ENCODE results near the gene DCBLD1. TPM values are rescaled to one million over a fixed set of nuclear protein-coding genes. Genes with fewer than 3 reads are reported as not detected.

The DCBLD1 gene
- total and polyA plus RNA-seq, 2 donors (not counting 3 experiments of a cell fraction or from before 2014, with no cell fraction given), result 30.2 to 44.3 TPM

DNA sequence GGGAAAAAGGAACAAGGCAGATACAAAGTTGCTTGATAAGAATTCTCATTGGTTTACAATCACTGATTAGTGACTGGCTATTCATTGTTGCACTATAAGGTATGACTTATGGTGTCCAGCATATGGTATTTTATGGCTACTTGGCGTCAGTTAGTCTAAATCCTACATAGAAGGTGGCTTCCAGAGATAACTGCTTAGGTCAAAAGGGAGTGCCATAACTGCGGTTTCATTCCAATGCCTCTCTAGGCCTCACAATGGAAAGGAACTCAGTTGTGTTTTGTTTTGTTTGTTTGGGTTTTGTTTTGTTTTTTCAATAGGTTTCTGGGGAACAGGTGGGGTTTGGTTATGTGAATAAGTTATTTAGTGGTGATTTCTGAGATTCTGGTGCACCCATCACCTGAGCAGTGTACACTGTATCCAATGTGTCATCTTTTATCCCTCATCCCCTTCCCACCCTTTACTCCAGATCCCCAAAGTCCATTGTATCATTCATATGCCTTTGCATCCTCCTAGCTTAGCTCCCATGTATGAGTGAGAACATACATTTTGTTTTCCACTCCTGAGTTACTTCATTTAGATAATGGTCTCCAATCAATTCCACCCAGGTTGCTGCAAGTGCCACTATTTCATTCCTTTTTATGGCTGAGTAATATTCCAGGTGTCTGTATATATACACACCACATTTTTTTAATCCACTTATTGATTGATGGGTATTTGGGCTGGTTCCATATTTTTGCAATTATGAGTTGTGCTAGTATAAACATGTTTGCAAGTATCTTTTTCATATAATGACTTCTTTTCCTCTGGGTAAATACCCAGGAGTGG is 112.8 kb downstream of the DCBLD1 start:
- Histone ChIP-seq H3K9ac (replicated peaks; ENCODE audit: extremely low read depth, insufficient read depth, low read length) (no peak overlapping the region), H3K27me3 (ENCODE audit: control insufficient read depth in 2 of 2, insufficient read depth in 2 of 2, low read length in 2 of 2) (no peaks in the 10 kb centered on the region), H3K36me3 (ENCODE audit: control insufficient read depth in 2 of 2, extremely low read depth in 1 of 2, insufficient read depth in 2 of 2, low read length in 2 of 2) (peaks cover 0 to 2% of the 10 kb centered on the region in 2 experiments), H2AFZ (ENCODE audit: low read depth, low read length) (no peak overlapping the region), H3K9me1 (replicated peaks; ENCODE audit: control insufficient read depth, extremely low read depth, insufficient read depth, low read length) (no peaks in the 10 kb centered on the region), H4K20me1 (replicated peaks; ENCODE audit: control insufficient read depth, extremely low read depth, insufficient read depth, low read length) (no peaks in the 10 kb centered on the region), H3K27ac (ENCODE audit: insufficient read depth, low read depth, low read length) (no peak overlapping the region), H3K9me3 (replicated peaks; ENCODE audit: control insufficient read depth, insufficient read depth, low read length) (no peaks in the 10 kb centered on the region), H3K79me2 (ENCODE audit: control insufficient read depth, insufficient read depth, low read length) (peaks cover 51% of the 10 kb centered on the region), H3K4me3 (replicated peaks in 1 of 3; ENCODE audit: insufficient read depth in 1 of 3, low read depth in 1 of 3, low read length in 3 of 3) (no peak overlapping the region), H3K4me1 (ENCODE audit: control insufficient read depth, extremely low read depth, insufficient read depth, low read length) (peaks cover 9% of the 10 kb centered on the region), H3K4me2 (ENCODE audit: insufficient read depth, low read length) (no peak overlapping the region)
- DNase-seq (ENCODE audit: low read depth, low spot score) (no peak), FAIRE-seq (no peak)
- TF ChIP-seq, protein P1, sequence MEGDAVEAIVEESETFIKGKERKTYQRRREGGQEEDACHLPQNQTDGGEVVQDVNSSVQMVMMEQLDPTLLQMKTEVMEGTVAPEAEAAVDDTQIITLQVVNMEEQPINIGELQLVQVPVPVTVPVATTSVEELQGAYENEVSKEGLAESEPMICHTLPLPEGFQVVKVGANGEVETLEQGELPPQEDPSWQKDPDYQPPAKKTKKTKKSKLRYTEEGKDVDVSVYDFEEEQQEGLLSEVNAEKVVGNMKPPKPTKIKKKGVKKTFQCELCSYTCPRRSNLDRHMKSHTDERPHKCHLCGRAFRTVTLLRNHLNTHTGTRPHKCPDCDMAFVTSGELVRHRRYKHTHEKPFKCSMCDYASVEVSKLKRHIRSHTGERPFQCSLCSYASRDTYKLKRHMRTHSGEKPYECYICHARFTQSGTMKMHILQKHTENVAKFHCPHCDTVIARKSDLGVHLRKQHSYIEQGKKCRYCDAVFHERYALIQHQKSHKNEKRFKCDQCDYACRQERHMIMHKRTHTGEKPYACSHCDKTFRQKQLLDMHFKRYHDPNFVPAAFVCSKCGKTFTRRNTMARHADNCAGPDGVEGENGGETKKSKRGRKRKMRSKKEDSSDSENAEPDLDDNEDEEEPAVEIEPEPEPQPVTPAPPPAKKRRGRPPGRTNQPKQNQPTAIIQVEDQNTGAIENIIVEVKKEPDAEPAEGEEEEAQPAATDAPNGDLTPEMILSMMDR (IDR thresholded peaks at IDR 0.05; ENCODE audit: extremely low read depth in 1 of 2, insufficient read depth in 1 of 2, low read depth in 1 of 2, low read length in 2 of 2), result no peak
- TF ChIP-seq FOS (IDR thresholded peaks at IDR 0.05; ENCODE audit: borderline replicate concordance, insufficient read depth, low read length), result no peak
- no peak for TF ChIP-seq MYC (IDR thresholded peaks at IDR 0.05; ENCODE audit: low read depth, low read length)
- no peak for TF ChIP-seq JUN (IDR thresholded peaks at IDR 0.05; ENCODE audit: borderline replicate concordance, insufficient read depth, insufficient read length, low read depth)
- no peak for TF ChIP-seq POLR2AphosphoS5 (IDR thresholded peaks at IDR 0.05; ENCODE audit: insufficient read depth, low read depth, low read length)
- TF ChIP-seq EZH2 (IDR thresholded peaks at IDR 0.05; ENCODE audit: borderline replicate concordance, low read depth, low read length, severe bottlenecking), result no peak
- no peak for TF ChIP-seq MAX (IDR thresholded peaks at IDR 0.05; ENCODE audit: insufficient read depth, insufficient read length)
- TF ChIP-seq GATA2 (IDR thresholded peaks at IDR 0.05; ENCODE audit: insufficient read depth, insufficient read length, low read depth, low read length), result no peak
- dilution Hi-C loops (cut with MboI; ENCODE audit: extremely low pct_ligation_motif_present, low sequenced_read_pairs), result no loop called here
- intact Hi-C loops (cut with micrococcal nuclease), result no loop called here
- no TSS peak for BruUV-seq (replicated peaks)
- CTCF ChIA-PET, result no interaction called here
- POLR2A ChIA-PET, result no interaction called here

Measured in endothelial cell of umbilical vein (primary cell).